ENCODE data around the gene ING2.
A peak's percentile ranks its signal among the peaks of the same experiment; 100 is the strongest.

Gene ING2

DNA sequence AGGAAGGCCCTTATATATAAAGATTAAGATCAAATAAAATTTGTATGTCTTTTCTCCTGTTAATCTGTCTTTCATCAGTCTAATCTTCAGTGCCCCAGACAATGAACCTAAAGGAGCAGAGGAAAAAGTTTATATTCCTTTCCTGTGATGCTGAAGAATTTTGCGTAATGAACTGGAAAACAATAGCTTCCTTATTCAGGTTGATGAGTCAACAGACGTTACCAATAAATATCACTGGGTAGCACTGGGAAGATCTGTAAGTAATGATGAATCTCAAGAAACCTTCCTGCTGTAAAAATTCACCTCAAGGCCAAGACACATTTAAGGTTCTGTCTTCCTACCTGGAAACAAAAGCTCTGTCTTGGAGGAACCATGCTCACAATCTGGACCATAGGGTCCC lies 34.9 kb upstream of the ING2 start (continued):
- TF ChIP-seq ZFP30 (CRISPR knock-in tag; IDR thresholded peaks at IDR 0.05), result no peak
- no peak for TF ChIP-seq OSR1 (CRISPR knock-in tag; IDR thresholded peaks at IDR 0.05)

DNA sequence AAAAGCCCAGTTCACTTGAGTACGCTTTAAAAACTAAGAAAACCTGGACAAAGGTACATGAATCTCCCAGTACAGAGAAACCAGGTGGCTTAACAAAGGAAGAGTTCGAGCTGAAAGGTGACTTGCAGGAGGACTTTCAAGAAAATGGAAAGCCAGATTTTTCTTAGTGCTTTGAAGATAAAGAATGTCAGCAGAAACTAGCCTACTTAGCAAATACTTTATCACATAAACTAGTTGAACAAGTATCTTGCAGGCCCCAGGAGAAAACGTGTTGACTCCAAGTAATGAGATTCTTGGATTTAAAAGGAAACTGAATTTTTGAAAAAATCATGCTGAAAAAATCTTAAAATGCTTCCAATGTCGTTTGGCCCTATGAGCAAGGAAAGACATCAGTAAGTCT lies 34.0 kb upstream of the ING2 start:
- no peak for ATAC-seq
- TF ChIP-seq ESRRG (CRISPR knock-in tag; IDR thresholded peaks at IDR 0.05), result no peak
- TF ChIP-seq ZNF8 (CRISPR knock-in tag; IDR thresholded peaks at IDR 0.05), result no peak

DNA sequence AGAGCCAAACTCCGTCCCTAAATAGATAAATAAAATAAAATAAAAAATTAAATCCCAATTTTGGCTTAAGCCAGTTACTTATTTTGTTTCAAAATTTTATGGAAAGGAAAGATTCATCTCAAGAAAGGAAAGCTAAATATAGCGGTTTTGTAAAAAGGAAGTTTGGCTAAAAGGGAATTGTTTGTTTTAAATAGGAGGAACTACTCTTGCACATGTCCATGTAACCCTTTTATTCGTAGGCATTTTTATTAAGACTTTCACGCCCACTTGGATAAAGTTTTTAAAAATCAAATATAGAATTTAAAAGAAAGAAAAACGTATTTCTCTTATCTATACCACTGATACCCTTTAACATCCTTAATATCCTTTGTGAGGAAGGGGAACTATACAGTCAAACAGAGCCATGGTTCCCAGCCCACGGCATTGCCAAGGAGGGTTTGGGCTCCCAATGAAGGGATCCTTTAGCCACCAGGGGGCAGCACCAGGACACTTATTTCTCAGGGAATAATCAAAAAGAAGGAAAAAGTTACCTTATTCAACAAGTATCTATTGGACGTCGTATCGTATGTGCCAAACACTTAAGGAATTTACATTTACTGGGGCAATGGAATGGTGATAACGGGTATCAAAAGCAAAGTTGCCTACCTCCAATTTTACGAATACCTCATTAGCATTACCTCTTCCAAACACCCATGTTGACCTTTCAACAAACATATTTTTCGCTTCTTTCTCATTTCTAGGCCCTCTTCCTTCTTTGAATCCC lies 32.7 kb upstream of the ING2 start:
- TF ChIP-seq CSDC2 (CRISPR knock-in tag; IDR thresholded peaks at IDR 0.05) (no peak), GLIS3 (CRISPR knock-in tag; IDR thresholded peaks at IDR 0.05) (no peak), ZNF565 (CRISPR knock-in tag; conservative IDR thresholded peaks at IDR 0.05; ENCODE audit: low read depth) (no peak), OSR1 (CRISPR knock-in tag; IDR thresholded peaks at IDR 0.05) (no peak), ZC3H10 (CRISPR knock-in tag; IDR thresholded peaks at IDR 0.05) (no peak), TOX (CRISPR knock-in tag; IDR thresholded peaks at IDR 0.05; ENCODE audit: borderline replicate concordance) (no peak), ZNF70 (CRISPR knock-in tag; IDR thresholded peaks at IDR 0.05) (no peak), BACH2 (CRISPR knock-in tag; IDR thresholded peaks at IDR 0.05; ENCODE audit: borderline replicate concordance) (no peak)
- TF ChIP-seq, protein P1, sequence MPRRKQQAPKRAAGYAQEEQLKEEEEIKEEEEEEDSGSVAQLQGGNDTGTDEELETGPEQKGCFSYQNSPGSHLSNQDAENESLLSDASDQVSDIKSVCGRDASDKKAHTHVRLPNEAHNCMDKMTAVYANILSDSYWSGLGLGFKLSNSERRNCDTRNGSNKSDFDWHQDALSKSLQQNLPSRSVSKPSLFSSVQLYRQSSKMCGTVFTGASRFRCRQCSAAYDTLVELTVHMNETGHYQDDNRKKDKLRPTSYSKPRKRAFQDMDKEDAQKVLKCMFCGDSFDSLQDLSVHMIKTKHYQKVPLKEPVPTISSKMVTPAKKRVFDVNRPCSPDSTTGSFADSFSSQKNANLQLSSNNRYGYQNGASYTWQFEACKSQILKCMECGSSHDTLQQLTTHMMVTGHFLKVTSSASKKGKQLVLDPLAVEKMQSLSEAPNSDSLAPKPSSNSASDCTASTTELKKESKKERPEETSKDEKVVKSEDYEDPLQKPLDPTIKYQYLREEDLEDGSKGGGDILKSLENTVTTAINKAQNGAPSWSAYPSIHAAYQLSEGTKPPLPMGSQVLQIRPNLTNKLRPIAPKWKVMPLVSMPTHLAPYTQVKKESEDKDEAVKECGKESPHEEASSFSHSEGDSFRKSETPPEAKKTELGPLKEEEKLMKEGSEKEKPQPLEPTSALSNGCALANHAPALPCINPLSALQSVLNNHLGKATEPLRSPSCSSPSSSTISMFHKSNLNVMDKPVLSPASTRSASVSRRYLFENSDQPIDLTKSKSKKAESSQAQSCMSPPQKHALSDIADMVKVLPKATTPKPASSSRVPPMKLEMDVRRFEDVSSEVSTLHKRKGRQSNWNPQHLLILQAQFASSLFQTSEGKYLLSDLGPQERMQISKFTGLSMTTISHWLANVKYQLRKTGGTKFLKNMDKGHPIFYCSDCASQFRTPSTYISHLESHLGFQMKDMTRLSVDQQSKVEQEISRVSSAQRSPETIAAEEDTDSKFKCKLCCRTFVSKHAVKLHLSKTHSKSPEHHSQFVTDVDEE (CRISPR knock-in tag; IDR thresholded peaks at IDR 0.05), result no peak
- TF ChIP-seq, protein P2, sequence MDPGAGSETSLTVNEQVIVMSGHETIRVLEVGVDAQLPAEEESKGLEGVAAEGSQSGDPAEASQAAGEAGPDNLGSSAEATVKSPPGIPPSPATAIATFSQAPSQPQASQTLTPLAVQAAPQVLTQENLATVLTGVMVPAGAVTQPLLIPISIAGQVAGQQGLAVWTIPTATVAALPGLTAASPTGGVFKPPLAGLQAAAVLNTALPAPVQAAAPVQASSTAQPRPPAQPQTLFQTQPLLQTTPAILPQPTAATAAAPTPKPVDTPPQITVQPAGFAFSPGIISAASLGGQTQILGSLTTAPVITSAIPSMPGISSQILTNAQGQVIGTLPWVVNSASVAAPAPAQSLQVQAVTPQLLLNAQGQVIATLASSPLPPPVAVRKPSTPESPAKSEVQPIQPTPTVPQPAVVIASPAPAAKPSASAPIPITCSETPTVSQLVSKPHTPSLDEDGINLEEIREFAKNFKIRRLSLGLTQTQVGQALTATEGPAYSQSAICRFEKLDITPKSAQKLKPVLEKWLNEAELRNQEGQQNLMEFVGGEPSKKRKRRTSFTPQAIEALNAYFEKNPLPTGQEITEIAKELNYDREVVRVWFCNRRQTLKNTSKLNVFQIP (CRISPR knock-in tag; IDR thresholded peaks at IDR 0.05; ENCODE audit: borderline replicate concordance, low read depth), result no peak
- TF ChIP-seq, protein P3, sequence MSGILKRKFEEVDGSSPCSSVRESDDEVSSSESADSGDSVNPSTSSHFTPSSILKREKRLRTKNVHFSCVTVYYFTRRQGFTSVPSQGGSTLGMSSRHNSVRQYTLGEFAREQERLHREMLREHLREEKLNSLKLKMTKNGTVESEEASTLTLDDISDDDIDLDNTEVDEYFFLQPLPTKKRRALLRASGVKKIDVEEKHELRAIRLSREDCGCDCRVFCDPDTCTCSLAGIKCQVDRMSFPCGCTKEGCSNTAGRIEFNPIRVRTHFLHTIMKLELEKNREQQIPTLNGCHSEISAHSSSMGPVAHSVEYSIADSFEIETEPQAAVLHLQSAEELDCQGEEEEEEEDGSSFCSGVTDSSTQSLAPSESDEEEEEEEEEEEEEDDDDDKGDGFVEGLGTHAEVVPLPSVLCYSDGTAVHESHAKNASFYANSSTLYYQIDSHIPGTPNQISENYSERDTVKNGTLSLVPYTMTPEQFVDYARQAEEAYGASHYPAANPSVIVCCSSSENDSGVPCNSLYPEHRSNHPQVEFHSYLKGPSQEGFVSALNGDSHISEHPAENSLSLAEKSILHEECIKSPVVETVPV (CRISPR knock-in tag; IDR thresholded peaks at IDR 0.05), result no peak
- peak; percentile 97 for ATAC-seq

DNA sequence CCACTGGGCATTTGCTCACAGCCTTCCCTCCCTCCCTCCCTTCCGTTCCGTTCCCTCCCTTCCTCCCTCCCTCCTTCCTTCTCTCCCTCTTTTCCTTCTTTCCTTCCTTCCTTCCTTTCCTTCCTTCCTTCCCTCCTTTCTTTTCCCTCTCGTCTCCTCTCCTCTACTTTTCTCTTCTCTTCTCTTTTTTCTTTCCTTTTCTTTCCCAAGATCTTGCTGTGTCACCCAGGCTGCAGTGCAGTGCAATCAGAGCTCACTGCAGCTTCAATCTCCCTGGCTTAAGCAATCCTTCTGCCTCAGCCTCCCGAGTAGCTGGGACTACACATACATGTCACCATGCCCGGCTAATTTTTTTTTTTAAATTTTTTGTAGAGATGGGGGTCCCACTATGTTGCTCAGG lies 26.7 kb upstream of the ING2 start:
- TF ChIP-seq ZC3H10 (CRISPR knock-in tag; IDR thresholded peaks at IDR 0.05) (no peak), ISL1 (CRISPR knock-in tag; IDR thresholded peaks at IDR 0.05) (no peak), ZFP3 (CRISPR knock-in tag; IDR thresholded peaks at IDR 0.05) (no peak), ESRRG (CRISPR knock-in tag; IDR thresholded peaks at IDR 0.05) (no peak), GLIS3 (CRISPR knock-in tag; IDR thresholded peaks at IDR 0.05) (no peak), CSDC2 (CRISPR knock-in tag; IDR thresholded peaks at IDR 0.05) (no peak), ZFP30 (CRISPR knock-in tag; IDR thresholded peaks at IDR 0.05) (no peak), PPARA (CRISPR knock-in tag; IDR thresholded peaks at IDR 0.05; ENCODE audit: borderline replicate concordance) (no peak), TCF4 (CRISPR knock-in tag; IDR thresholded peaks at IDR 0.05; ENCODE audit: borderline replicate concordance) (no peak), SNAI2 (CRISPR knock-in tag; IDR thresholded peaks at IDR 0.05) (no peak)
- TF ChIP-seq, protein P1 (CRISPR knock-in tag; IDR thresholded peaks at IDR 0.05), result no peak
- TF ChIP-seq, protein P3 (CRISPR knock-in tag; IDR thresholded peaks at IDR 0.05), result no peak
- ATAC-seq, result no peak

All from SK-N-SH treated with all-trans-retinoic acid at 6 μM for 48 hours (cell line).